Stomach (tissue), 9 donors: ENCODE data around the gene NPDC1. TPM values are rescaled to one million over a fixed set of nuclear protein-coding genes. Genes with fewer than 3 reads are reported as not detected.
"Not testable (repeated sequence)": the region's sequence is repeated elsewhere in the genome, so short reads cannot be mapped to it uniquely, and the experiment has no call there.

Source experiments
- DNase-seq, 2 donors: peaks; one replicate each; pipeline versions ENCODE4 v3.0.0 to v3.0.0-alpha.2; 2013 to 2019
- H3K27ac ChIP-seq, 5 donors: fragments of 200-600 bp in 4 of 5; sonication (generic) in 4 of 5; one replicate each; pipeline ENCODE4 v1.5.1; 2013 to 2019; ENCODE audit warnings: mild to moderate bottlenecking in 1 of 5, moderate library complexity in 1 of 5
- H3K27me3 ChIP-seq, 3 donors: fragments of 200-600 bp; sonication (generic); one replicate each; pipeline ENCODE4 v1.5.1; 2017 to 2019; ENCODE audit warnings: mixed run types in 1 of 3
- H3K36me3 ChIP-seq, 4 donors: fragments of 200-600 bp; sonication (generic); 1 replicate in 3 of 4; 2 replicates in 1 of 4; pipeline ENCODE4 v1.5.1; 2016 to 2019
- H3K4me1 ChIP-seq, 4 donors: fragments of 200-600 bp; sonication (generic); one replicate each; pipeline ENCODE4 v1.5.1; 2016 to 2019
- H3K4me3 ChIP-seq, 4 donors: fragments of 200-600 bp; sonication (generic) in 3 of 4; one replicate each; pipeline ENCODE4 v1.5.1; 2016 to 2019; ENCODE audit warnings: mild to moderate bottlenecking in 1 of 4
- H3K9me3 ChIP-seq, 4 donors: fragments of 200-600 bp; sonication (generic); one replicate each; pipeline ENCODE4 v1.5.1; 2016 to 2019
- CTCF ChIP-seq, 7 experiments: fragments of 450-650 bp in 4 of 7; fragments of 200-600 bp in 3 of 7; sonication (generic) in 3 of 7; IDR thresholded peaks; one replicate each; pipeline ENCODE4 v1.5.1; 2016 to 2019; ENCODE audit warnings: antibody characterized with exemption in 7 of 7, control low read depth in 2 of 7, mild to moderate bottlenecking in 1 of 7
- EP300 ChIP-seq: sonication (generic); formaldehyde crosslinking; IDR thresholded peaks from one replicate; pipeline ENCODE4 v1.6.1; 2017; ENCODE audit warnings: antibody characterized with exemption
- POLR2A ChIP-seq, 4 donors: fragments of 450-650 bp; IDR thresholded peaks; one replicate each; pipeline ENCODE4 v1.6.1; 2016; ENCODE audit warnings: antibody characterized with exemption in 4 of 4, control low read depth in 2 of 4, mild to moderate bottlenecking in 1 of 4, moderate library complexity in 1 of 4
- POLR2AphosphoS5 ChIP-seq, 3 donors: sonication (generic); formaldehyde crosslinking; IDR thresholded peaks; one replicate each; pipeline ENCODE4 v1.6.1; 2016; ENCODE audit warnings: antibody characterized with exemption in 3 of 3
- WGBS, 5 donors: extraction: QIAGEN DNeasy Blood & Tissue Kit in 3 of 5; methylation state at CpG; one replicate each; pipeline versions ENCODE4 v1.1.5 to v1.1.7; 2013 to 2018; 5-methylcytosine and 5-hydroxymethylcytosine counted together
- intact Hi-C: fragments of 100-400 bp; cut with DNase I; formaldehyde crosslinking; loops from one replicate; pipeline ENCODE4 v1.15.1; 2023; ENCODE audit warnings: low total_unique reads
- polyA plus RNA-seq, 3 donors: library from polyadenylated mRNA; stranded (reverse); fragments of 200-250 nt; gene quantifications; one replicate each; pipeline ENCODE4 v1.2.3, GENCODE V29; 2013
- total RNA-seq, 5 donors: library from RNA; depleted of rRNA; stranded (reverse); fragments of >200 nt; gene quantifications; one replicate each; pipeline versions ENCODE4 v1.1.0 to v1.2.3, GENCODE V29; 2014 to 2016
- donor health status: healthy with polysubstance abuse.
- donor health status: Bipolar disorder and iron deficiency.
- donor health status: healthy.

Gene NPDC1
- total and polyA plus RNA-seq, 8 donors = 20.0 to 276 (median 180) TPM

- Histone ChIP-seq H3K36me3 (peaks cover 8 to 28% (median 25%) of the 10 kb centered on the region in 4 donors), H3K4me3 (peak overlapping the region in 1 of 4 donors; percentile 18), H3K27ac (peak overlapping the region in 2 of 5 donors; percentile 56 to 59), H3K27me3 (peaks cover 0 to 6% (median 0%) of the 10 kb centered on the region in 3 donors), H3K9me3 (no peaks in the 10 kb centered on the region), H3K4me1 (peaks cover 9 to 39% (median 29%) of the 10 kb centered on the region in 4 donors)
- intact Hi-C loops = loop anchor here (5.0 kb wide), 1 partner anchor 248 kb away; no protein-coding TSS in a partner anchor
- 5 to 22% (median 15%) methylated on average over 12 to 24 of the region's 24 CpGs for WGBS, 5 donors
- no peak for TF ChIP-seq POLR2A (IDR thresholded peaks at IDR 0.05)
- peak in 2 of 3 donors; percentile 12 to 73 for TF ChIP-seq POLR2AphosphoS5 (IDR thresholded peaks at IDR 0.05)
- no peak for TF ChIP-seq EP300
- TF ChIP-seq CTCF (IDR thresholded peaks at IDR 0.05) = peak in 6 of 7 experiments; percentile 11 to 90 (median 86)
- peak; percentile 82 to 96 for DNase-seq
These were observed 11.1 kb downstream of the NPDC1 start for GRCh38 chr9:137034709-137035506.

GRCh38 chr9:137034039-137034708, 11.8 kb downstream of the NPDC1 start:
- Histone ChIP-seq H3K9me3 (no peaks in the 10 kb centered on the region), H3K4me3 (peak overlapping the region in 1 of 4 donors; percentile 69), H3K36me3 (peaks cover under 1 to 21% (median 18%) of the 10 kb centered on the region in 4 donors), H3K27ac (peak overlapping the region in 2 of 5 donors; percentile 56 to 59), H3K4me1 (peaks cover 16 to 47% (median 35%) of the 10 kb centered on the region in 4 donors), H3K27me3 (peaks cover 0 to 6% (median 0%) of the 10 kb centered on the region in 3 donors)
- TF ChIP-seq EP300 (no peak), POLR2A (IDR thresholded peaks at IDR 0.05) (no peak), CTCF (IDR thresholded peaks at IDR 0.05) (no peak), POLR2AphosphoS5 (IDR thresholded peaks at IDR 0.05) (no peak)
- WGBS, 5 donors = 17 to 40% (median 29%) methylated on average over 10 to 15 of the region's 15 CpGs
- DNase-seq = peak in 1 of 2 donors; percentile 48
- intact Hi-C loops = no loop called here

GRCh38 chr9:137033481-137033880, 12.5 kb downstream of the NPDC1 start:
- Histone ChIP-seq H3K4me1 (peaks cover 23 to 54% (median 42%) of the 10 kb centered on the region in 4 donors), H3K4me3 (peak overlapping the region in 1 of 4 donors; percentile 69), H3K36me3 (peaks cover 0 to 14% (median 11%) of the 10 kb centered on the region in 4 donors), H3K27ac (peak overlapping the region in 2 of 5 donors; percentile 36 to 59)
- WGBS, 5 donors = 87 to 94% (median 93%) methylated on average over 5 of the region's 5 CpGs
- intact Hi-C loops, H3K27me3 ChIP-seq, H3K9me3 ChIP-seq, DNase-seq: not testable (repeated sequence)

GRCh38 chr9:137032858-137033257, 13.1 kb downstream of the NPDC1 start:
- peaks cover 25 to 56% (median 44%) of the 10 kb centered on the region in 4 donors for H3K4me1 ChIP-seq
- peak overlapping the region in 2 of 5 donors; percentile 59 to 81 for H3K27ac ChIP-seq
- intact Hi-C loops = no loop called here
- peaks cover 0 to 8% (median 5%) of the 10 kb centered on the region in 4 donors for H3K36me3 ChIP-seq
- H3K4me3 ChIP-seq = peak overlapping the region in 2 of 4 donors; percentile 19 to 69
- DNase-seq = no peak
- TF ChIP-seq POLR2AphosphoS5 (IDR thresholded peaks at IDR 0.05) (no peak), EP300 (no peak), POLR2A (IDR thresholded peaks at IDR 0.05) (no peak), CTCF (IDR thresholded peaks at IDR 0.05) (no peak)
- peaks cover 0 to 6% (median 0%) of the 10 kb centered on the region in 3 donors for H3K27me3 ChIP-seq
- 70 to 79% (median 71%) methylated on average over 7 to 10 of the region's 10 CpGs for WGBS, 5 donors
- no peaks in the 10 kb centered on the region for H3K9me3 ChIP-seq
